Heart left ventricle (tissue), 13 donors: ENCODE results near the gene PLA2G6.

Experiments
- CTCF ChIP-seq, 12 donors: fragments of 200-600 bp; sonication (generic) in 4 of 12; IDR thresholded peaks; one replicate each; pipeline versions ENCODE4 v1.5.0 to v1.8.0; 2018 to 2022; ENCODE audit warnings: antibody characterized with exemption in 12 of 12, mild to moderate bottlenecking in 5 of 12
- POLR2A ChIP-seq, 2 donors: fragments of 450-650 bp; IDR thresholded peaks; one replicate each; pipeline ENCODE4 v1.6.1; 2017; ENCODE audit warnings: antibody characterized with exemption in 2 of 2, mild to moderate bottlenecking in 2 of 2, moderate library complexity in 2 of 2
- donor health status: ischemic (EF 13 %, LVEDD 7.1; RV severe dilation, severe dysfunction).
- donor health status: DM: no; HTN: yes; CAD: no.
- donor health status: DM: no; HTN: no; CAD: no.
- donor health status: ischemic (EF 25% LVEDD 6.9; RV normal size, moderate dysfunction).
- donor health status: ischemic (EF 25% LVEDD 5.7; RV mildly dilated, moderate dysfunction).
- donor health status: ischemic (EF 35%, LVEDD 5.7; RV mildly dilated, moderate dysfunction).
- donor health status: nonischemic (EF 11% LVEDD 7.7; RV severe dilation, severe dysfunction).
- donor health status: DM: yes; HTN: yes; CAD: no.
- donor health status: PGD.
- donor health status: ischemic (EF 29% LVEDD 5.4; RV normal size, mild dysfunction).
- donor health status: nonischemic (EF 23%, LVEDD 6.1; RV moderate dilation, normal function).

- TF ChIP-seq CTCF (IDR thresholded peaks at IDR 0.05) (no peak), POLR2A (IDR thresholded peaks at IDR 0.05) (no peak)
Observed at GRCh38 chr22:38219632-38220031, 38.0 kb upstream of the PLA2G6 start.
